Daoy (cell line): ENCODE measurements around the gene MBD3. TPM values are rescaled to one million over a fixed set of nuclear protein-coding genes. Genes with fewer than 3 reads are reported as not detected.

Experiments used
- DNase-seq: peaks from one replicate; pipeline ENCODE4 v3.0.0-alpha.2; 2015; ENCODE audit warnings: low read depth
- total RNA-seq: library from RNA; depleted of rRNA; stranded (reverse); fragments of >200 nt; shearing (Covaris generic); gene quantifications from 2 replicates; pipeline ENCODE4 v1.2.3, GENCODE V29; 2014

The MBD3 gene
- total RNA-seq, 1 experiment from 2014 or later = 130 TPM

GRCh38 chr19:1599460-1599846 lies 6.8 kb upstream of the MBD3 start:
- no peak for DNase-seq

GRCh38 chr19:1598777-1599459 lies 6.3 kb upstream of the MBD3 start:
- no peak for DNase-seq

DNA sequence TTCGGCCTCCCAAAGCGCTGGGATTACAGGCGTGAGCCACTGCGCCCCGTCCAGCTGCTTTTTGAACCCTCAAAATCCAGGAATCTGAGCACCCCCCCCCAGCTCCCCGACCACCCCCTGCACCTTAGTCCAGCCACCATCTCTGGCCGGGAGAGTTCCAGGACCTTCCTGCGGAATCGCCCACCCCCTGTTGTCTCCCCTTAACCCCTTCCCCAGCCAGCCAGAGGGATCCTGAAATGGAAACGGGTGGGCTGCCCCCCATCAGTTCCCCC lies 772 bp upstream of the MBD3 start:
- no peak for DNase-seq

- DNase-seq = peak; percentile 95
These were observed 476 bp downstream of the MBD3 start for GRCh38 chr19:1592024-1592754.

GRCh38 chr19:1591421-1592023 lies 1.1 kb downstream of the MBD3 start:
- DNase-seq = no peak

DNA sequence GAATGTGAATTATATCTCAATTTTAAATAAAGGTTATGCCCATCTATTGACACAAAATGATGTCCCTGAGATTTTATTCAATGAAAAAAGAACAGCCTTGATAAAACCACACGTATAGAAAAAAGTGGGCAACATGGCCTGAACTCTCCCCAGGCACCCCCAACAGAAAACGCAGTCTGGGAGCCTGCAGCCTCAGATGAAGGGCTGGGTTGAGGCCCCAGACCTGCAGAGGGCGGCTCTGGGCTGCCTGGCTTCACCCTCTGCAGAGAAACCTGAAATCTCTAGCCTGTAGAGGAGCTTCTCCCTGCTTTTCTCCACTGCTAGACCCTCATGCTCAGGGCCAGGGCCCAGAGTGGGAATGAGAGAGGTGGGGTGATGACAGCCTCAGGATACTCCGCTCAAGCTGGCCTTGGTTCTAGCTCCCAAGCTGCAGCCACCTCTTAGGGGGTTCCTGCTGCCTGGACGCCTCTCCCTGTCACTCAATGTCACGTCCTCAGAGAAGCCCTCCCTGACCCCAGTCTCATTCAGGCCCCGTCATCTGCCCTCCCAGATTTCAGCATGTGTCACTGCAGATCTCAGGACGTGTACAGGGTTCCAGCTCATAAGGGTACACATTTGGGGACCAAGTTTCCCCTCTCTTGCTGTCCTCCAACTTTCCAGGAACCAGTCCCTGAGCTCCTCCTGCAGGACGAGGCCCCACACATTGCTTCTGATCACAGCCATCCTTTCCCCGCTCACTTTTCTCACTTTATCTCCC lies 1.8 kb downstream of the MBD3 start:
- no peak for DNase-seq

- no peak for DNase-seq
These were observed 4.8 kb downstream of the MBD3 start for GRCh38 chr19:1587872-1588271.

DNA sequence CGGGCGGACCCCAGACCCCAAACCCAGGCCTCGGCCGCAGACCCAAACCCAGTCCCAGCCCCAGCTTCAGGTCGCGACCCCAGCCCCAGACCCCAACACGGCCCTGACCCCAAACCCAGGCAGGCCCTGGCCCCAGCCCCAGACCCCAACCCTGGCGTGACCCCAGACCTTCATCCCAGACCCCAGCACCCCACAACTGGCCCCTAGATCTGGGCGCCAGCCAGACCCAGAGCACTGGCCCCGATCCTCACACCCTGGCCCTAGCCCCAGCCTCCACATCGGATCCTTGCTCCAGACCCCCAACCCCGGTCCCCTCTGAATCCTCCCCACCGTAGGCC lies 7.5 kb downstream of the MBD3 start:
- DNase-seq = no peak

- DNase-seq = no peak
These were observed 8.0 kb downstream of the MBD3 start for GRCh38 chr19:1584500-1585242.

DNA sequence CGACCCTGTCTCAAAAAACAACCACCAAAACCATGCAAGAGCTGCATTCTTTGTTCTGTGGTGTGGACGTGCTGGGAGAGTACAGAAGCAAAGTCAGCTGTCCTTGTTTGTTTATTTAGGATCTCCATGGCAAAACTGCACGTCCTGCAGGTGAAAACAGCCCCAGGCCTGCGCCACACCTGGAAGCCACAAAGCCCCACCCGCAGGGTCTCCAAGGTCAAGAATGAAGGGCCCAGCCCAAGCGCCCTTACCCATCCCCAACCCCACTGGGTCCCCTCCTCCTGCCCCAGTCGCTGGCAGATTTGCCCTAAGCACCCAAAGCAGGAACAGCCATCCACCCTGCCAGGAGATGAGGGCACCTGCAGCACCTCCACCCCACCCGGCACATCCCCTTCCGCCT lies 10.5 kb downstream of the MBD3 start:
- DNase-seq = no peak

GRCh38 chr19:1580957-1581356 lies 11.7 kb downstream of the MBD3 start:
- no peak for DNase-seq

- no peak for DNase-seq
These were observed 12.3 kb downstream of the MBD3 start for GRCh38 chr19:1580382-1580781.

DNA sequence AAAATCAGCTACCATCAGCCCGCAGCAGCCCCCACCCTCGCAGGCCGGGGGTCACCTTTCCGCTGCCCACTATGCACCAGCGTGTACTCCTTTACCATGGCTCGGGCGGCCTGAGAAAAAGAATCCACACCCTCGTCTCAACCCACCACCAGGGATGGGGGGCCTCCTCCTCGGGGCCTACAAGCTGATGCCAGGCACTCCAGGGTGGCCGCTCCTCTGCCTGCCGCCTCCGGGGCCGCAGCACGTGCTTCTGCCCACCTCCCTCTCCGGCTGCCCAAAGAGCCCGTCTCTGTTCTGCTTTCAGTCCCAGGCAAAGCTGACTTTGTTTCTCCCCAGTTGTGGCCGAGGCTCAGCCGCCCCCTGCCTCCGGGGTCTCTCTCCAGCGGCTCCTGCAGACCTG lies 13.4 kb downstream of the MBD3 start:
- no peak for DNase-seq

GRCh38 chr19:1577929-1578618 lies 14.6 kb downstream of the MBD3 start:
- DNase-seq = no peak

- no peak for DNase-seq
These were observed 15.4 kb downstream of the MBD3 start for GRCh38 chr19:1577090-1577928.

GRCh38 chr19:1576242-1577089 lies 16.2 kb downstream of the MBD3 start:
- DNase-seq = no peak

- DNase-seq = no peak
These were observed 17.1 kb downstream of the MBD3 start for GRCh38 chr19:1575323-1576241.

GRCh38 chr19:1574354-1575136 lies 18.1 kb downstream of the MBD3 start:
- DNase-seq = no peak
